T-helper 2 cell treated with Interferon-gamma antibody and Interleukin-4, amounts not matched to agents 5 μg/mL and 100 μg/mL, for 36 hours (primary cell): ENCODE data around the gene SDK1.

Source experiments
- DNase-seq: peaks from one replicate; pipeline ENCODE4 v3.0.0; 2021; ENCODE audit warnings: low spot score
- H3K27ac Mint-ChIP-seq: one replicate; pipeline ENCODE4 v1.8.0; 2021; ENCODE audit warnings: mild to moderate bottlenecking, mixed read lengths
- H3K27me3 Mint-ChIP-seq: one replicate; pipeline ENCODE4 v1.8.0; 2021; ENCODE audit warnings: low read depth, mixed read lengths
- H3K36me3 Mint-ChIP-seq: one replicate; pipeline ENCODE4 v1.8.0; 2021; ENCODE audit warnings: low read depth, mixed read lengths
- H3K4me1 Mint-ChIP-seq: one replicate; pipeline ENCODE4 v1.8.0; 2021; ENCODE audit warnings: low read depth, mixed read lengths
- H3K4me3 Mint-ChIP-seq: one replicate; pipeline ENCODE4 v1.8.0; 2022; ENCODE audit warnings: mild to moderate bottlenecking, moderate library complexity, mixed read lengths
- H3K9me3 Mint-ChIP-seq: one replicate; pipeline ENCODE4 v1.8.0; 2021; ENCODE audit warnings: mixed read lengths

The SDK1 gene

DNA sequence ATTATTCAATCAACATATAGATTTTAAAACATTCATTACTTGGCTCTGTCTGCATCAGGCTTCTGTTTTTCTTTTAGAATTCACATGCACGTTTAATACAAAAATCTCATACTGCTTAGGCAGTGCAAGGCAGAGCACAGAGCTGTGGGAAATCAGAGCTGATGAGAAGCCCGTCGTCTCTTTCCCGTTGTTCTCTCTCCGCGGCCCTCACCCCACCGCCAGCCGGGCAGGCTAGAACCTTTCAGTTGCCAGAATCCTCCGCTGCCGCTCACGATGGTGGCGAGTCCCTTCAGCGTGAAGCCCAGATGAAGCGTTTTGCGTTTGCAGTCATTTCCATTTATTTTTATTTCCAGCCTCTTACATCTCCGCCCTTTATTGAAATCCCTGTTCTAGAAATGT is 648.2 kb downstream of the SDK1 start:
- no peak for DNase-seq
- no peak overlapping the region for H3K4me3 Mint-ChIP-seq
- no peaks in the 10 kb centered on the region for H3K36me3 Mint-ChIP-seq
- peaks cover 6% of the 10 kb centered on the region for H3K9me3 Mint-ChIP-seq
- H3K27ac Mint-ChIP-seq = no peak overlapping the region
- H3K27me3 Mint-ChIP-seq = no peaks in the 10 kb centered on the region
- H3K4me1 Mint-ChIP-seq = no peaks in the 10 kb centered on the region

DNA sequence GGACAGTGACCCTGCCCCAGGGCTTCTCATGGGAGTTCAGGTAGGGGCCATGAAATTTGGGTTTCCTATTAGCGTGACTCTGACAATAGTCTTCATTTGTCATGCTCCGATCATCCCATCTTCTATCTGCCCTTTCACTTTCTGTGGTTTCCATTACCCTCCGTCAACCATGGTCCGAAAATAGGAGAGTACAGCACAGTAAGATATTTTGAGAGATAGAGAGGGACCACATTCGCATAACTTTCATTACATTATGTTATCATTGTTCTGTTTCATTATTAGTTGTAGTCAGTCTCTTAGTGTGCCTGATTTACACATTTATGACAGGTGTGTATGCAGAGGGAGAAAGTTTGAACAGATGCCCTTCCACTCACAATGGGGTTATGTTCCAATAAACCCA is 649.2 kb downstream of the SDK1 start:
- H3K27me3 Mint-ChIP-seq = no peaks in the 10 kb centered on the region
- DNase-seq = no peak
- no peak overlapping the region for H3K4me3 Mint-ChIP-seq
- no peaks in the 10 kb centered on the region for H3K36me3 Mint-ChIP-seq
- no peak overlapping the region for H3K27ac Mint-ChIP-seq
- peaks cover 2% of the 10 kb centered on the region for H3K9me3 Mint-ChIP-seq
- no peaks in the 10 kb centered on the region for H3K4me1 Mint-ChIP-seq

DNA sequence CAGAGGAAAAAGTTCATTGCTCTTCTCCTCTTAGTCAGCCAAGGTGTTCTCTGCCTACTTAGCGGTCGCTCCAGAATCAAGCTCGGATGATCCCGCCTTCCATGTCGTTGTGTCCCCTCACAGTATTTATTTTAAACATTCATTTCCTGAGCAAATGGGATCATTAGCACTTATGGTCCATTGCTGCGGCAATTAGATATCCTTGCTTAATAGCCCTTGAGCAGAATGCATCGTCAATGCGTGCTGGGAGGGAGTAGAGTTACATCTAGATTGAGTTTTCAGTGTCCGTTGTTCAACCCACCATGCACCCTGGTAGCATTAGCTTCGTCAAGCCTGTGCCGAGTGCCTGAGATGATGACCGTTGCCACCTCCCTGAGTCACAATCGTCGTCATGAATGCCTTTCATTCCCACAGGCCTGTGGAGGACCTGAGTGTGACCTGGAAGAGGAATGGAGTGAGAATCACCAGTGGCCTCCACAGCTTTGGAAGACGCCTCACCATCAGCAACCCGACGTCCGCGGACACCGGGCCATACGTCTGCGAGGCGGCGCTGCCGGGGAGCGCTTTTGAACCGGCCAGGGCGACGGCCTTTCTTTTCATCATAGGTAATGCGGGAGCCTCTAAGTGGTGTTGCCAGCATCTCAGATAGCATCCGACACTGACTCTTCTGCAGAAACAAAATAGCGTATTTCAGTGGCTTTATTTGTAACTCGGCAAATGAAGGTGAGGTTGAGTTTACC is 650.4 kb downstream of the SDK1 start:
- no peak overlapping the region for H3K27ac Mint-ChIP-seq

DNA sequence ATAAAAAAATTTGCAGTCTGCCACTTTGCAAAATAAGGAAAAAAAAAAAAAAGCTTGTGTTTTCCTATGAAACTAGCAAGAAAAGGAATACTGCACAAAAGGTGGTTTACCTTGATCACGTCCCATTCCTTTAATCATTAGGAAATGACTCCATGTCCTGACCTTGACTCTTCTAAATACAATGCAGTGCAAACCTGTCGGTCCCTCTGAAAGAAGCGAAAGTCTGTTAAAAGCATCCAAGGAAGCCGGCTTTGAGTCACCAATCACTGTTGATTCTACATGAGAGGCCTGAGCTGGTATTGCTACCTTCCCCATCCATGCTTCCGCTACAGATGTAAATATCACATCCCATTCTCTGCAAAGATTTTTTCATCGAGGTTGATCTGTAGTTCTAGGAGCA is 652.1 kb downstream of the SDK1 start:
- Mint-ChIP-seq H3K36me3 (no peaks in the 10 kb centered on the region), H3K9me3 (no peaks in the 10 kb centered on the region), H3K4me1 (no peaks in the 10 kb centered on the region), H3K27me3 (no peaks in the 10 kb centered on the region), H3K4me3 (no peak overlapping the region), H3K27ac (no peak overlapping the region)
- DNase-seq = no peak

More for the DNA sequence above, 650.4 kb downstream of the SDK1 start:
- no peaks in the 10 kb centered on the region for H3K4me1 Mint-ChIP-seq
- H3K36me3 Mint-ChIP-seq = no peaks in the 10 kb centered on the region
- H3K27me3 Mint-ChIP-seq = no peaks in the 10 kb centered on the region
- H3K4me3 Mint-ChIP-seq = no peak overlapping the region
- no peaks in the 10 kb centered on the region for H3K9me3 Mint-ChIP-seq
- no peak for DNase-seq

DNA sequence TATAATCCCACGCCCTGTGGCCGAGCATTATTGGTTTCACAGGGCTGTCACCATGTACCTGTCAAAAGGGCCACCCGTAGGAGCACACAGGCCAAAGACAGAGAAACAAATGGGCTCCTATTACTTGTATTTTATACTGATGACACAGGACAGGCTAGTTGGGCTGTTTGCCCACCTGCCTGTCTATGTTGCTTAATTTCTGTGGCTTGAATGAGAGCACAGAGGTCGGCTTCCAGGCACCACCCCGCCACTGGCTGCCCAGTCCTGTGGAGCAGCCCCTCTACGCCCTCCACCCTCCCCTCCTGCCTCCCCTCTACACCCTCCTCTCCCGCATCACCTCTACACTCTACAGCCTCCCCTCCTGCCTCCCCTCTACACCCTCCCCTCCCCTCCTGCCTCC is 652.9 kb downstream of the SDK1 start:
- DNase-seq = no peak
- Mint-ChIP-seq H3K36me3 (no peaks in the 10 kb centered on the region), H3K27ac (no peak overlapping the region), H3K4me3 (no peak overlapping the region), H3K27me3 (no peaks in the 10 kb centered on the region), H3K9me3 (no peaks in the 10 kb centered on the region), H3K4me1 (no peaks in the 10 kb centered on the region)

DNA sequence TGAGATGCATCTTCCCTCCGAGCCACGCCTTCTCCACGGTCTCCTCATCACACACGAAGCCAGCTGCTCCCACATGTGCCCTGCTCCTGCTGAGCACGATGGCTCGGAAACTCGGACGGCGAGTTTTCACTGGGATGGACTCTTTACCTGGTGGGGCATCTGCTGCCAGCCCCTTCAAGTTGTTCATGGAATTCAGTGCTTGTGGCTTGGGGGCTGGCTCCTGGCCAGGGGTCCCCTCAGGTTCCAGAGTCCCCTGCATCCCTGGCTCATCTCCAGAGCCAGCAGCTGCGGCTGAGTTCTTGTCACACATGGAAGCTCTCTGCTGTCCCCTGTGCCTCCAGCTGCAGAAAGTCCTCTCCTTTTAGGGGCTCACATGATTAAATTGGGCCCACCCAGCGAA is 654.0 kb downstream of the SDK1 start:
- H3K27me3 Mint-ChIP-seq = no peaks in the 10 kb centered on the region
- no peak overlapping the region for H3K4me3 Mint-ChIP-seq
- DNase-seq = no peak
- no peaks in the 10 kb centered on the region for H3K4me1 Mint-ChIP-seq
- no peak overlapping the region for H3K27ac Mint-ChIP-seq
- no peaks in the 10 kb centered on the region for H3K9me3 Mint-ChIP-seq
- no peaks in the 10 kb centered on the region for H3K36me3 Mint-ChIP-seq

DNA sequence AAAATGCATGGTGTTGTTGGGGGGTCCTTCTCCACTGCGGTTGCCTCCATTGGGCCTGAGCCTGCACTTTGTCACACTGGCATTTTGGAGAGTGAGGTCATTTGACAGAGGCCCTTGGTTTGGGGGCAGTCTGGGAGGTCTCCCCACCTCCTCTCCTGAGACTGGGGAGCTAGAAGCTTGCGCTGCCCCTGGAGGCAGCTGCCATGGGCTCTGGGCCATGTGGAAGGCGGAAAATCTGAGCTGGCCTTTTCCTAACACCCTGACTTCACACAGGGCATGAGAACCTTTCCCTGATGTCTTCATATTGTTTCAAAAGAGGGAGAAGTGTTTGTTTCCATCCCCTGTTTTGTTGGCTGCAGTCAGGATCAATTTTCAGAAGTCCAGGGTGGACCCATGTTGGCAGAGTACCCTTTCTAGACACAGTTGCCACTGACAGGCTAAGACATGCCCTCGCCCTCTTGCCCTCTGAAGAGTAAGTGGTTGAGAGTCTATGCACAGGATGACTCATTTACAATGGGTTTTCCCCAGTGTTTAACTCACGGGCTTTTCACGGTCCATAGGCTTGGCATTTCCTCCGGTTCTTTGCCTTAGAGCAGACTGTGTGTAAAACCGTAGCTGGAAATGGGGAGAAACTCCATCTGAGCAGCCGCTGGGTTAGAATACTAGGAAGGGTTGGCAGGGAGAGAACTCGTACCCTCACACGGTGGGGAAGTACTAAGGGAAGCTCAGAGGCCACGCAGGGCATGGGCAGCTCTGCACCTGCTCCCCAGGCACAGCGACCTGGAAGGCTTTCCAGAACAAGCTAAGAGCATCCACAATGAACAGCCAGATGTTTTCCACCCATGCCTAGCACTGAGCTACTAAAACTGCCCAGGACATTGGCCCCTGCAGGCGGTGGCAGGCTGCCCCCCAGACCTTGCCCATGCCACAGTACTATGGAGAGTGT is 655.0 kb downstream of the SDK1 start:
- Mint-ChIP-seq H3K27me3 (no peaks in the 10 kb centered on the region), H3K27ac (no peak overlapping the region), H3K9me3 (no peaks in the 10 kb centered on the region), H3K36me3 (no peaks in the 10 kb centered on the region), H3K4me3 (no peak overlapping the region), H3K4me1 (no peaks in the 10 kb centered on the region)
- DNase-seq = no peak

DNA sequence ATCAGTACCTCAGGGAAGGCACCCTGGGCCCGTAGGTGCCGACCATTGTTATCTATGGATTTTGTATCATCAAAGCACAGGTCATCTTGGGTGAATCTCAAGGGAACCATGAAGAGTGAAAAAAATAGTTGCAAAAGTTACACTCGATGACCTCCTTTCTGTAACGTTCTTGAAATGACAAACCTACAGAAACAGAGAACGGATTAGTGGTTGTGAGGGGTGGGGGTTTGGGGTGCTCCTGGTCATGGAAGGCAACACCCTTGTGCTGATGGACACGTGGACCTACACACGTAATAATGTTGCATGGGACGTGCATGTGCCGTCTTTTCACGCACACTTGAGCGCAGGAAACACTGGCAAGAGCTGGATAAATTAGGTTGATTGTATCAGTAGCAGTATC is 655.9 kb downstream of the SDK1 start:
- no peak overlapping the region for H3K4me3 Mint-ChIP-seq
- no peaks in the 10 kb centered on the region for H3K4me1 Mint-ChIP-seq
- no peaks in the 10 kb centered on the region for H3K36me3 Mint-ChIP-seq
- DNase-seq = no peak
- H3K27ac Mint-ChIP-seq = no peak overlapping the region
- H3K9me3 Mint-ChIP-seq = no peaks in the 10 kb centered on the region
- no peaks in the 10 kb centered on the region for H3K27me3 Mint-ChIP-seq

DNA sequence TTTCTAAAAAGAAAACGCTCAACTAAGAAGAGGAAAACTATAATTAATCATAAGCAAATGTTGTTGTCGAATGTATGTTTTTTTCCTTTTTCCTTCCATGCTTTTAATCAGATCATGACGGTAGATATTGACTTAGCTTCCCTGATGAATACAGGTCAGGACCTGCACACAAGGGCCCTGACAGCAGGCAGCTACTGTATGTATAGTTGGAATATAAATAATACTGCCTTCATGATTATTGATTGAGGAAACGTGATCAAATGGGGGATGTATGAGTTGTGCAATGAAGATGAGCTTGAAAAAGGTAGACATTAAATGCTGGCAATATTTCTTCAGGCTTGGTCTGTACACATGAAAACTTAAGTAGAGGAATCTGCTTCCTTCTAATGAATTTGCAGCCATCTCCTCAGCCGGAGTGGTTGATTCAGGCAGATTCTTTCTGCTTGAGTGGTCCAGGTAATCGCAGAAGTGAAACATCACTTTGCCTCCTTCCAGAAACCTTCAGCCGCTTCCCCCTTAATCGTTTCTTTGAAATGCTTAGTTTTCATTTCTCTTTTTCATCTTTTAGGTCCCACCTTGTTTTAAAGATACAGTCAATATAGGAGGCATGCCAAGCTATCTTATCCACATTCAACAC is 656.5 kb downstream of the SDK1 start:
- no peak for DNase-seq
- no peaks in the 10 kb centered on the region for H3K27me3 Mint-ChIP-seq
- H3K36me3 Mint-ChIP-seq = no peaks in the 10 kb centered on the region
- no peak overlapping the region for H3K4me3 Mint-ChIP-seq
- no peak overlapping the region for H3K27ac Mint-ChIP-seq
- H3K9me3 Mint-ChIP-seq = no peaks in the 10 kb centered on the region
- H3K4me1 Mint-ChIP-seq = no peaks in the 10 kb centered on the region

DNA sequence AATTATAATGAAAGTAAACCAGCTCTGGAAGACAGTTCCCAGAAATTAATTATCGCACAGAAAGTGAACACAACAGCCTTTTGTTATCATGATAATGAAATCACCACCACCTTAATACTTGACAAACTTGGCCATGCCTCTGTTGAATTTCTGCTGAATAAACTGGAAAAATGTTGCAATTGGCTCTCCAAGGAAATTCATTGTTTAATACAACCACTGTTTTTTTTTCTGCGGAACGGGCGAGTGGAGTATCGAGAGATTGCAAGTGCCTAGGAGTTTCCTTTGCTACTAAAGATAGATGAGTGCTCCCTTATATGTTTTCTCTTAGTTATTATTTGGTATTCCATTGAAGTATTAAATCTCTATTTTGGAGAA is 657.0 kb downstream of the SDK1 start:
- no peak for DNase-seq
- no peaks in the 10 kb centered on the region for H3K4me1 Mint-ChIP-seq
- H3K27ac Mint-ChIP-seq = no peak overlapping the region
- no peaks in the 10 kb centered on the region for H3K9me3 Mint-ChIP-seq
- no peak overlapping the region for H3K4me3 Mint-ChIP-seq
- H3K36me3 Mint-ChIP-seq = no peaks in the 10 kb centered on the region
- H3K27me3 Mint-ChIP-seq = no peaks in the 10 kb centered on the region

DNA sequence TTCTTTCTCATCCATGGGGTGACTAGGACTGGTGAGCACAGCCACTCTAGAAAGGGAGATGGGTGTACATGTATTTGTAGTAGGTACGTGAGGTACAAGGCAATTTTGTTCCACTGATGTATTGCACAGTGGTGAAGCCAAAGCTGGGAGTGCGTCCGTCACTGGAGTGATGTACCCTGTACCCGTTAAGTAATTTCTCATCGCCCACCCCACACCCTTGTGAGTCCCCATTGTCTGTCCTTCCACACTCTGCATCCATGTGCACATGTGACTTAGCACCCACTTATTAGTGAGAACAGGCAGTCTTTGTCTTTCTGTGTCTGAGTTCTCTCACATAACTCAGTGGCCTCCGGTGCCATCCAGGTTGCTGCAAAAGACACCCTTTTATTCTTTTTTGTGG is 658.3 kb downstream of the SDK1 start:
- Mint-ChIP-seq H3K36me3 (no peaks in the 10 kb centered on the region), H3K27me3 (no peaks in the 10 kb centered on the region), H3K9me3 (no peaks in the 10 kb centered on the region), H3K4me1 (no peaks in the 10 kb centered on the region), H3K4me3 (no peak overlapping the region), H3K27ac (no peak overlapping the region)
- no peak for DNase-seq

DNA sequence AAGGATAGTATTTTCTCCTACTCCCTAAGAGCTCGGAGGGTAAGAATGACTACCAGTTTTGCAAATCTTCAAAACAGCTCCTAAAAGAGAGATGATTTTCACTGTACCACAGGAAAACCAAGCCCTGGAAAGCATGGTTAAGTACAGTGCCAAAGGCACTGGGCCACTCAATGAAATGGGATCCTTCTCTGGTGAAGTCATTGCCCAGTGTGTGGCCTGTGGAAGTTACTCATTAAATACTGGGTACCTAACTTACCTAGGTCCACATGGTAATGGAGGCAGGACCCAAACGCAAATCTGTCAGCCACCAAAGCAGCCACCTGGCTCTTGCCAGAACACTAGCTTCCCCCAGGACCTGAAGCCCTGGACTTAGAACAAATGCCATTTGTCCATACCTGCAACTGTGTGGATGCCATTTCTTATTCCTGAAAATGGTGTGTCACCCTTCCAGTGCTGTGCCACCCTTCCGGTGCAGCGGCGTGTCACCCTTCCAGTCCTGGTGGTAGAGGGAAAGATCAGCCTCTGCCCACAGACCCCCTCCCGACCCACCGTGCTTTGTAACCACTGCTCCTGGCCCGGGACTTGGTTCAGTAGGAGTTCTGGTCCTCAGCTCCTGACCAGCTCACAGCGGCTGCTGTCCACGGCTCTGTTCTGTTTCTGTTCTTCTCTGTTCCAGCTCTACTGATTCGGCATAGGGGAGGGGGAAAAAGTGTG is 659.2 kb downstream of the SDK1 start:
- Mint-ChIP-seq H3K36me3 (no peaks in the 10 kb centered on the region), H3K4me3 (no peak overlapping the region), H3K4me1 (no peaks in the 10 kb centered on the region), H3K27ac (no peak overlapping the region), H3K27me3 (no peaks in the 10 kb centered on the region), H3K9me3 (no peaks in the 10 kb centered on the region)
- no peak for DNase-seq

DNA sequence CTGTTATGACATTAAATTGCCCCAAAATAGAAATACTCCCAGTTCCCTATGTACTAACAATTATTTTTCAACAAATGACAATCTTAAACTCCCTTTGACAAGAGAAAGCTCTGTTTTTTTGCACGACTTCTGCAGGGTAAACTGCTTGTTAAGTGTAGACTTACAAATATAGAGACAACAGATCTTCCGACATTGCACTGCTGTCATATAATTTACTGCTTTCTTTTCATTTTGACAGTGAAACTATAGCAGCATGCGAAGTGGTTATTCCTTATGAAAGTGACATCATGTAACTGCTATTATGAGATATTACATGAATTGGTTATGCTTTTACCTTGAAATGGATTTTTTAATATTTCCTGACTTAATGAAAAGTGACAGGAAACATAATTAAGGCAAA is 659.9 kb downstream of the SDK1 start:
- H3K4me1 Mint-ChIP-seq = no peaks in the 10 kb centered on the region
- H3K36me3 Mint-ChIP-seq = no peaks in the 10 kb centered on the region
- no peak overlapping the region for H3K27ac Mint-ChIP-seq
- H3K27me3 Mint-ChIP-seq = no peaks in the 10 kb centered on the region
- H3K9me3 Mint-ChIP-seq = no peaks in the 10 kb centered on the region
- DNase-seq = no peak
- no peak overlapping the region for H3K4me3 Mint-ChIP-seq
